Testis (tissue), 2 donors: ENCODE results near the gene SEMA5A.

ENCODE experiments used
- POLR2A ChIP-seq: fragments of 450-650 bp; IDR thresholded peaks from one replicate; pipeline ENCODE4 v1.6.1; 2017; ENCODE audit warnings: antibody characterized with exemption, mild to moderate bottlenecking, moderate library complexity
- TF ChIP-seq, protein P1 (sequence below), 3 experiments: fragments of 450-650 bp in 2 of 3; fragments of 200-600 bp in 1 of 3; sonication (generic) in 1 of 3; IDR thresholded peaks; one replicate each; pipeline ENCODE4 v1.5.1; 2016 to 2019; ENCODE audit warnings: antibody characterized with exemption in 3 of 3, mild to moderate bottlenecking in 2 of 3, moderate library complexity in 1 of 3

DNA sequence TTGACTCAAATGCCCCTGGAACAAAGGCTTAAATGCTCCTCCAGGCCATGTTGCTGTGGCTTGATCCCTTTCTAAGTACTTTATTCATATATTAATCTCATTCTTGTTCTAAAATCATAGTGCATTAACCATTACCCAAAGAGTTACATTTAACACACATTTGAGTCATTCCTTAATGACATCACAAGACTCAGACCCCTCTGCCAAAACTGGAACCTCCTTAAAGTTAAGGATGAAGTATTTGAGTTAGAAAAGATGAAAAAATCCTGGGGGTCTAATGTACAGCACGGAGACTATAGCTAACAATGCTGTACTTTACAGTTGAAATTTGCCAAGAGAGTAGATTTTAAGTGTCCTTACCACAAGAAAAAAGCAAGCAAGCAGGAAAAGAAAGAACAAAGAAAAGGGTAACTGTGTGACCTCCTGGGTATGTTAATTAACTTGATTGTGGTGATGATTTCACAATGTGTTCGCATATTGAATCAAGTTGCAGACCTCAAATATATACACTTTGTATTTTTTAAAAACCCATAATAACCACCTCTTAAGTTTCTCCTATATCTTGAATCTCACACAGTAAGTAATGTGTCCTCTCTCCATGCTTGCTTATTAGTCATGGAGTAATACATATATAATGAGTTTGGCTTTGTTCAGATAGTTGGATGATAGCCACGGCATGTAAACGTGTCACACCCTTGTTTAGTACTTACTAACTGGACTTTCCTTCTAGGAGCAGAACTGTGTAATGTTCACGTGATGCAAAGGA lies 376.9 kb downstream of the SEMA5A start:
- no peak for TF ChIP-seq POLR2A
- TF ChIP-seq, protein P1, sequence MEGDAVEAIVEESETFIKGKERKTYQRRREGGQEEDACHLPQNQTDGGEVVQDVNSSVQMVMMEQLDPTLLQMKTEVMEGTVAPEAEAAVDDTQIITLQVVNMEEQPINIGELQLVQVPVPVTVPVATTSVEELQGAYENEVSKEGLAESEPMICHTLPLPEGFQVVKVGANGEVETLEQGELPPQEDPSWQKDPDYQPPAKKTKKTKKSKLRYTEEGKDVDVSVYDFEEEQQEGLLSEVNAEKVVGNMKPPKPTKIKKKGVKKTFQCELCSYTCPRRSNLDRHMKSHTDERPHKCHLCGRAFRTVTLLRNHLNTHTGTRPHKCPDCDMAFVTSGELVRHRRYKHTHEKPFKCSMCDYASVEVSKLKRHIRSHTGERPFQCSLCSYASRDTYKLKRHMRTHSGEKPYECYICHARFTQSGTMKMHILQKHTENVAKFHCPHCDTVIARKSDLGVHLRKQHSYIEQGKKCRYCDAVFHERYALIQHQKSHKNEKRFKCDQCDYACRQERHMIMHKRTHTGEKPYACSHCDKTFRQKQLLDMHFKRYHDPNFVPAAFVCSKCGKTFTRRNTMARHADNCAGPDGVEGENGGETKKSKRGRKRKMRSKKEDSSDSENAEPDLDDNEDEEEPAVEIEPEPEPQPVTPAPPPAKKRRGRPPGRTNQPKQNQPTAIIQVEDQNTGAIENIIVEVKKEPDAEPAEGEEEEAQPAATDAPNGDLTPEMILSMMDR (IDR thresholded peaks at IDR 0.05) = no peak
